SH-SY5Y (cell line): ENCODE data around the gene MGST2.

ENCODE experiments used
- GATA2 ChIP-seq: IDR thresholded peaks from 2 replicates; pipeline ENCODE4 v1.6.1; 2011; ENCODE audit warnings: mild to moderate bottlenecking, low read depth, low read length
- GATA3 ChIP-seq: IDR thresholded peaks from 2 replicates; pipeline ENCODE4 v1.6.1; 2011; ENCODE audit warnings: low read depth, mild to moderate bottlenecking, low read length, moderate library complexity

- TF ChIP-seq GATA2: no peak
- TF ChIP-seq GATA3: no peak
Measured at GRCh38 chr4:139629436-139630125, 36.0 kb upstream of the MGST2 start.
